Fibroblast of lung (primary cell): ENCODE measurements around the gene NCKAP5.

Experiments used
- EZH2 ChIP-seq: IDR thresholded peaks from 2 replicates; pipeline ENCODE4 v1.5.1; 2012; ENCODE audit warnings: low read length, control low read depth, mild to moderate bottlenecking; ENCODE audit errors: missing control alignments
- TF ChIP-seq, protein P1 (sequence below), 2 donors: IDR thresholded peaks in 1 of 2; conservative IDR thresholded peaks in 1 of 2; 1 replicate in 1 of 2; 2 replicates in 1 of 2; pipeline ENCODE4 v1.5.1; 2011 to 2012; ENCODE audit warnings: low read length in 2 of 2, control low read depth in 1 of 2, inconsistent platforms in 1 of 2, low read depth in 1 of 2, mild to moderate bottlenecking in 1 of 2

DNA sequence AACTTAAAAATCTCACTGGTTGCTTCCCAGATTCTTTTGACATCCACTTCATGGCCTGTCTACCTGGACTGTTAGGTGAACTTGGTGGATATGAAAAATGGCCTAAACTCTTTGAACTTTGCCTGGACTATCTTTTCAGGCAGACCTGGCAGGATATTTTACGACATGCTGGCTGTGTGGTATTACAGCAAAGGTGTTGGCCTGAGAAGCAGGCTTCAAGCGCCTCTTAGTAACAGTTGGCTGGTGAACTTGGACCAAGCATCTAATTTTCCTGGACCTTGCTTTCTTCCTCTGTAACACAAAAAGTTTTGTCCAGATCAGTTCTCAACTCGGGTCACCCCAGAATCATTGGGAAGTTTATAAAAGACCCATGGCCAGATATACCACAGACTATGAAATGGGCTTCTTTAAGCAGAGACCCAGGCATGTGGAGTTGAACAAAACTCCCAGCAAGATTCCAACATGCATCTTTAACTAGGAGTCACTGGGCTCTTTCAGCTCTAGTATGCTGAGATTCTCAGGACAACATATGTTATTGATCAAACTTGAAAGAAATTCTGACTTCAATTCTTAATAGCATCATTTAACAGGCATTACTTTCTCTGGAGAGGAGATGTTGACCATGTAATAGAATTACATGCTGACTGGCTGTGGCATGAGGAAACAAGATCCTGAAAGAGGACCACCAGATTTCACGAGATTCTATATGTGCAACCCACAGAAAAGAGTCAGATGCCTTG is 902.7 kb downstream of the NCKAP5 start:
- TF ChIP-seq, protein P1, sequence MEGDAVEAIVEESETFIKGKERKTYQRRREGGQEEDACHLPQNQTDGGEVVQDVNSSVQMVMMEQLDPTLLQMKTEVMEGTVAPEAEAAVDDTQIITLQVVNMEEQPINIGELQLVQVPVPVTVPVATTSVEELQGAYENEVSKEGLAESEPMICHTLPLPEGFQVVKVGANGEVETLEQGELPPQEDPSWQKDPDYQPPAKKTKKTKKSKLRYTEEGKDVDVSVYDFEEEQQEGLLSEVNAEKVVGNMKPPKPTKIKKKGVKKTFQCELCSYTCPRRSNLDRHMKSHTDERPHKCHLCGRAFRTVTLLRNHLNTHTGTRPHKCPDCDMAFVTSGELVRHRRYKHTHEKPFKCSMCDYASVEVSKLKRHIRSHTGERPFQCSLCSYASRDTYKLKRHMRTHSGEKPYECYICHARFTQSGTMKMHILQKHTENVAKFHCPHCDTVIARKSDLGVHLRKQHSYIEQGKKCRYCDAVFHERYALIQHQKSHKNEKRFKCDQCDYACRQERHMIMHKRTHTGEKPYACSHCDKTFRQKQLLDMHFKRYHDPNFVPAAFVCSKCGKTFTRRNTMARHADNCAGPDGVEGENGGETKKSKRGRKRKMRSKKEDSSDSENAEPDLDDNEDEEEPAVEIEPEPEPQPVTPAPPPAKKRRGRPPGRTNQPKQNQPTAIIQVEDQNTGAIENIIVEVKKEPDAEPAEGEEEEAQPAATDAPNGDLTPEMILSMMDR (conservative IDR thresholded peaks at IDR 0.05 in 1 of 2, IDR thresholded peaks at IDR 0.05 in 1 of 2; ENCODE audit: low read depth in 1 of 2, low read length in 2 of 2), result no peak
- TF ChIP-seq EZH2, result no peak
